GM19239 (cell line): ENCODE data around the gene MS4A15.
"Not testable (repeated sequence)": the region's sequence is repeated elsewhere in the genome, so short reads cannot be mapped to it uniquely, and the experiment has no call there.

Source experiments
- DNase-seq: peaks from one replicate; pipeline ENCODE4 v3.0.0; 2011; ENCODE audit warnings: low spot score; ENCODE audit not compliant: insufficient read length
- FAIRE-seq: peaks from 2 replicates; lab custom pipeline; 2011; peaks lifted over from hg19 to GRCh38; lab: Jason Lieb, UNC

Gene MS4A15

GRCh38 chr11:60795291-60795690 is 38.6 kb downstream of the MS4A15 start:
- DNase-seq (no peak), FAIRE-seq (no peak)

DNA sequence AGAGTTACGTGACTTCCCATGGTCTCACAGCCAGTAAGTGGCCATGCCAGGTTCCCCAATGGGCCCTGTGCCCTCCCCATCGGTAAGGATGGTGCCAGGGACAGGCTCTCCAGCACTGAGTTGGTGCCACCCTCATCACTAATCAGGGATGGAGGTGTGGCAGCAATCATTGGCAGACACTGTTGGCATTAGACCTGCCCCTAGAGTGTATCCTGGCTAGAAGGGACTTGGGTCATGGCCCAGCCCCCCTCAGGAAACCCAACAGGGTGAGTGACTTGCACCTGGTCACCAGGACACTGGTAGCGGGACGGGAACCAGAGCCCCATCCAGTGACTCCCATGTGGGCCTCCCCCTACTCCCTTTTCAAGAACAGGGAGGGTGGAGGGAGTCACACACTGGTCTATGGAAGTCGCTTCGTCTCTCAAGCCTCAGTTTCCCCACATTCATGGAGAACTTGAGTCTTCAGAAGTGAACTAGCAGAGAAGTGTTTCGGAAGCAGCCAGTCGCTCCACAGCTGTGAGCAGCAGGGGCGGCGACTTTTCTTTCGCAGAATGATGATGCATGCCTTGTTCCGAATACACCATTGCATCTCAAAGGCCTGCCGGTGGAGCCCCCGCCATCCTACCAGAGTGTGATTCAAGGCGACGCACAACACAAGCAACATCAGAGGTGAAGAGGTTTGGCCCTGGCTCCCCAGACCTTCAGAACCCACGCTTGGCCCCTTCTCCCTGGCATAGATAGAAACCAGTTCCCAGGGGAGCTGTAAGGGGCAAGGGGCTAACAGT is 41.4 kb downstream of the MS4A15 start:
- no peak for DNase-seq
- FAIRE-seq: no peak

DNA sequence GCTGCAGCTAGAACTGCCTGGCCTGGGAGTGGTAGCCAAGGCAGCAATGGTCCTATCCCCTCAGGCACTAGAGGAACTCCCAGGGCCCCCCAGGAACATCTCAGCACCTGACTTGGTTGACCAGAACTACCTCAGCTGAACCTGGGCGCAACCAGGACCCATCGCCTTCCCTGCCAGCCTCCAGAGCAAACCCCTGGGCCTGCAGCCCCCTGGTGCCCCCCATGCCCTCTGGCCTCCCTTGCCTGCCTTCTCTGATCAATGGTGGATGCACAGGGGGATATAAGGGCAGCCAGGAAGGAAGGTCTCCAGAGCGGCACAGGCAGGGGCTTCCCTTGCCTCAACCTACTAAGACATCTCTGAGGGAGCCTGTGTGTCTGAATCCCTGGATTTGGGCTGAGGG is 42.0 kb downstream of the MS4A15 start:
- DNase-seq (no peak), FAIRE-seq (no peak)

DNA sequence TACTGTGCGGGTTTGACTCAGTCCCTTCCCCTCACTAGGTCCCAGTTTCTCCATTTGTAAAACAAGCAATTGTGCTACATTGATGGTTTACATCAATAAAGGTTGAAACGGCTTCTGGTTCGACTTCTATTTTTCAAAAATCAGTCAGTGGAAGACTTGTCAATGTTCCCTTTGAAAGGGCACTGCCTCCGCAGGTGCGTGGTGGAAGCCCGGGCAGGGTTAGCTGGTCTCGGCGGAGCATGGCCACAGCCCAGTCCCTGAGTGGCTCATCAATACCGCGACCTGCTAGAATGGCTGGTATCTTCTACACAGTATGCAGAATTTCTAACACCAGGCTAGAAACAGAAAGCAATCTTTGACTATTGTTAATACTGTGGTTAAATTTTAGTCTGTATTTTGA is 44.5 kb downstream of the MS4A15 start:
- DNase-seq (no peak), FAIRE-seq (no peak)

DNA sequence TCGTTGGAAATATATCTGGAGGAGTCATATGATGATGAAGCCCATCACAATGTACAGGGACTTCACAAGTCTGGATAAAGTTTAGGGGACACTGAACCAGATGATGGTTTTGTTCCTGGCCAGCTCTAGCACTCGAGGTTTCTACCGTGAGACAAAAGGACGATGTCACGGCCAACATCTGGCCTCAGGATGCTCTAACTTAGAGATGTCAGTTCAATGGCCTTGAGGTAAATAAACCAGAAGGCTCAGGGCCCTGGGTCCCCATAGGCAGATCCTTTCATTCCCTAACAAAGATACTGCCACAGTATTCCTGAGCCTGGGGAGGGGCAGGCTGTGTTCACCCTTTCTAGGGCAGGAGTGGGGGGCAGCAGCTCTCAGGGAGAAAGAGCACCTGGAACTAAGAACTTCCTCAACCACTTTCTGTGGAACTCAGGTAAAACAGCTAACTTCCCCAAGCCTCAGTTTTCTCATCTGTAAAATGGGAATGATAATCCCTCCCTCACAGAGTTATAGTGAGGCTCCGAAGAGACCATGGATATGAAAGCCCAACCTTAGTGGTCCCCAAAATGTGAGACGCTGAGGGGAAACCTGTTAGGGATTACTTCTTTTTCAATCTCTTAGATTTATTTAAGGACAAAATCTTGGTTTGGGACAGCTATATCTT is 46.7 kb downstream of the MS4A15 start:
- DNase-seq (no peak), FAIRE-seq (no peak)

GRCh38 chr11:60809249-60809648 is 52.6 kb downstream of the MS4A15 start:
- no peak for DNase-seq

DNA sequence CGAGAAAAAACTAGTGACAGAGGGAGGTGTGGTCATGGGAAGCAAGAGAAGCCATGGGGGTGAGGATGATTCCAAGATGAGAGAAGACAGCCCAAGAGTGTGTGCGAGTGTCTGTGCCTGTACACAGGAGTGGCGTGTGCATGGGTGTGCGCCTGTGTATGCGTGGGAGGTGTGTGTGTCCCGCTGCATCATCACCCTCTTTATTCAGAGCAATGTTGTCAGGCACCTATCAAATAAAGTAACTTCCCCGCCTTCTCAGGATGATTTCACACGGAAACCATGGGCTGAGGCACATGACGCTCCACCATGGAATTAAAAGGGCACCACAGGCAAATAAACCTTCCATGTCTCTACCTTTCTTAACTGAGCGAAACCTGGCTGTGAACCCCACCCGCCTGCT is 53.0 kb downstream of the MS4A15 start:
- DNase-seq (no peak), FAIRE-seq (no peak)

More at GRCh38 chr11:60809249-60809648, 52.6 kb downstream of the MS4A15 start:
- FAIRE-seq: no peak

DNA sequence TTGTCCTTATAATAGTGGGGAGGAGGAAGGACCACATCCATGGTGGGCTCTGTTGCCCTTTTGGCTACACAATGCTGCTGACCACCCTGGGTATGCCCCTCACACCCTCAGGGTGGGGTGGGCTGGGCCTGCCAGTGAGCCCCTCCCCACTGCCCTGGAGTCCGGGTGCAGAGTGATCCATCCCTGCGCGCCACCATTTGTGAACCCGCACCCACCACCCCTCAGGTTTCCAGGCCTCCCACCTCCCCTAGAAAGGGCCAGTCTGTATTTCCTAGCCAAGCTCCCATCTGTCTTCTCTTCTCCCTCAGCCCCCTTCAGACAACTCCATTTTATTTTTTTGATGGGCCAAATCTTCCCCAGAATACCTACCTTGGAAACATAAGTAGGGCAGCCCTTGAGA is 53.5 kb downstream of the MS4A15 start:
- no peak for DNase-seq
- FAIRE-seq: no peak

GRCh38 chr11:60810569-60810968 is 53.9 kb downstream of the MS4A15 start:
- FAIRE-seq: no peak

GRCh38 chr11:60813324-60813723 is 56.7 kb downstream of the MS4A15 start:
- FAIRE-seq: no peak
- no peak for DNase-seq

More at GRCh38 chr11:60810569-60810968, 53.9 kb downstream of the MS4A15 start:
- no peak for DNase-seq

DNA sequence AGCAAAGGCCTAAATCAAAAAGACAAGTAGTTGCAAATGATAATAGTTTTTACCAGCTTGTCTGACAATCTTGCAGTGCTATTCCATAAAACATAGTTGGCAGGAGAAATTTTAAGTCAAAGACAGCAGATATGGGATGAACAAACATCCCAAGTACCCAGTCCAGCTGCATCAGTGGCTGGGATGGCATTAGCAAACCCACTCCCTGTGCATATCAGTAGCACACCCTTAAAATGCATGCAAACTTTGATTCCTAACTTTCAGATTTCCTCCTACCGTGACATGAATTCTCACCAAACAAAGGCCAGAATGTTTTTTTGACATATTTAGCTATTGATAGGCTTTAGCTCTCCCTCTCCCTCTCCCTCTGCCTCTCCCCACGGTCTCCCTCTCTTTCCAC is 57.4 kb downstream of the MS4A15 start:
- FAIRE-seq (no peak), DNase-seq (no peak)

- no peak for FAIRE-seq
- DNase-seq: no peak
These were observed 60.0 kb downstream of the MS4A15 start for GRCh38 chr11:60816590-60817157.

- DNase-seq (no peak), FAIRE-seq (no peak)
These were observed 61.4 kb downstream of the MS4A15 start for GRCh38 chr11:60818057-60818456.

DNA sequence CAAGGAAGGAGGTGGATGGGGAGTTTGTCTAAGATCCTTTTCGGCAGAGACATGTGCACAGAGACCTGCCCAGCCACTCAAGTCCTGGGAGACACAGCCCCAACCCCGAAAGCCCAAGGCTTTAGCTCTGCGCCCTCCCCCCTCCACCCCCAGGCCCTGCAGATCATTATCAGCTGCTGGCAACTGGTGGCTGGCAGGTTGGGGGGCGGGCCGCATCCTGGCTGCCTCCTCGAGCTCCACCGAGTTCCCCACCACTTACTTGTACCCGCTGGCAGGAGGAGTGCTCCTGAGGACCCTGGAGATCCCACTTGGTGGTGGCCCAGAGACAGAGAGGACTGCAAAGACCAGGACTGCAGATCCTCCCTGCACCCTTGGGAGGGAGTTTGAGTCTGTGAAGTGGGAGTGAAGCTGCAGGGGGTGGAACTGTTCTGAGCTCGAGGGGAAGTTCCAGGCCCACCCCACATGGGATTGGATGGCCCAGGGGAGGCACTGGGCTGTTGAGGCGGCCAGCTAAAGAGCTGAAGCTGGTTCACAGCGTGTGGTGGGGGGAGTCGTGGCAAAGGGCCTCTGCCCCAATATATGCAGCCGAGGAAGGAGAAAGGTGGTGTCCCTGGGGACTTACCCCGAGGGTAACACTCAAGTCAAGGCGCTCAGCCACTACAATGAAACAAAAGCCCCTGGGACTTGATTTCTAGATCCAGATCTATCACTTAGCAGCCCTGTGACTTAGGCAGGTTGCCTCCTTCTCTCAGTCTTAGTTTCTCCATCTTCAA is 65.3 kb downstream of the MS4A15 start:
- no peak for DNase-seq
- no peak for FAIRE-seq

- DNase-seq, FAIRE-seq: not testable (repeated sequence)
These were observed 67.2 kb downstream of the MS4A15 start for GRCh38 chr11:60823745-60824306.

GRCh38 chr11:60825118-60825517 is 68.5 kb downstream of the MS4A15 start:
- no peak for FAIRE-seq
- no peak for DNase-seq

DNA sequence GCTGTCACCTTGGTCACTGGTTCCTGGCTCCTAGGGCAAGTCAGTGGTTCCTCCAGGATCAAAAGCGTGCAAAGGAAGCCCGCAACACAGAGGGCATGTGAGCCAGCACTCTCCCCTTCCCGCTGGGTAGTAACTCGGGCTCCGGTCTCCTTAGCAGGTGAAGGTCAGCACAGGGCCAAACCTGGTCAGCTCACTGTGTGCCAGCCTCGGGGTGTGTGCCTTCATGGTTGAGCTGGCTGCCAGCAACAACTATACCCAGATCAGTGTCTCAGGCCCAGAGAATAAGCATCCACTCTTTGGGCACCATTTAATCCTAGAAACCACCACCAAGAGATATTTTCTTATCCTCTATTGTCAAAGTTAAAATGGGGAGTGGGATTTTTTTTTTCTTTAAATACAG is 69.1 kb downstream of the MS4A15 start:
- DNase-seq (no peak), FAIRE-seq (no peak)
